Activated T-cell treated with anti-CD3 and anti-CD28 coated beads, Interleukin-2, amount 50 U/mL, for 72 hours (primary cell): ENCODE results near the gene ARHGAP42. TPM values are rescaled to one million over a fixed set of nuclear protein-coding genes. Genes with fewer than 3 reads are reported as not detected.

ENCODE experiments used
- ATAC-seq, 2 donors: fragments of 150-1000 bp; cut with Tn5 transposase; replicated peaks in 1 of 2; 2 replicates each; pipeline ENCODE4 v1.10.0; 2021; ENCODE audit warnings: moderate library complexity in 2 of 2, mild to moderate bottlenecking in 1 of 2
- DNase-seq, 2 donors: peaks; one replicate each; pipeline ENCODE4 v3.0.0; 2021 to 2022; ENCODE audit warnings: mixed read lengths in 1 of 2
- H3K27ac Mint-ChIP-seq: one replicate; pipeline ENCODE4 v1.8.0; 2022; ENCODE audit warnings: mild to moderate bottlenecking, moderate library complexity, mixed read lengths
- H3K27me3 Mint-ChIP-seq: one replicate; pipeline ENCODE4 v1.8.0; 2022; ENCODE audit warnings: low read depth, mixed read lengths
- H3K36me3 Mint-ChIP-seq, 2 donors: one replicate each; pipeline ENCODE4 v1.8.0; 2022; ENCODE audit warnings: mixed read lengths in 2 of 2, mild to moderate bottlenecking in 1 of 2; ENCODE audit not compliant: insufficient read depth in 2 of 2
- H3K4me1 Mint-ChIP-seq: one replicate; pipeline ENCODE4 v1.8.0; 2022; ENCODE audit warnings: low read depth, mixed read lengths
- H3K4me3 Mint-ChIP-seq, 2 donors: one replicate each; pipeline ENCODE4 v1.8.0; 2022; ENCODE audit warnings: mild to moderate bottlenecking in 2 of 2, mixed read lengths in 2 of 2, moderate library complexity in 2 of 2
- H3K9me3 Mint-ChIP-seq, 2 donors: one replicate each; pipeline ENCODE4 v1.8.0; 2022; ENCODE audit warnings: mixed read lengths in 2 of 2
- total RNA-seq, 2 donors: library from RNA; stranded (reverse); gene quantifications; one replicate each; pipeline ENCODE4 v1.2.3, GENCODE V29; 2022

Gene ARHGAP42
- total RNA-seq, 2 donors from 2014 or later = 0.28 TPM; not detected in 1

GRCh38 chr11:101030692-101031091, 343.6 kb downstream of the ARHGAP42 start:
- Mint-ChIP-seq H3K4me3 (no peak overlapping the region), H3K36me3 (no peaks in the 10 kb centered on the region), H3K4me1 (no peaks in the 10 kb centered on the region), H3K27ac (no peak overlapping the region), H3K27me3 (no peaks in the 10 kb centered on the region), H3K9me3 (peaks cover 3 to 5% of the 10 kb centered on the region in 2 donors)
- ATAC-seq (no peak), DNase-seq (no peak)

- DNase-seq = no peak
- no peak overlapping the region for H3K4me3 Mint-ChIP-seq
- H3K36me3 Mint-ChIP-seq = no peaks in the 10 kb centered on the region
These were observed 344.6 kb downstream of the ARHGAP42 start for GRCh38 chr11:101031713-101032112.

GRCh38 chr11:101032991-101033390, 345.9 kb downstream of the ARHGAP42 start:
- no peaks in the 10 kb centered on the region for H3K27me3 Mint-ChIP-seq
- DNase-seq (no peak), ATAC-seq (no peak)
- H3K9me3 Mint-ChIP-seq = peaks cover 3 to 5% of the 10 kb centered on the region in 2 donors
- no peak overlapping the region for H3K4me3 Mint-ChIP-seq
- no peaks in the 10 kb centered on the region for H3K36me3 Mint-ChIP-seq
- no peaks in the 10 kb centered on the region for H3K4me1 Mint-ChIP-seq
- no peak overlapping the region for H3K27ac Mint-ChIP-seq

More at GRCh38 chr11:101031713-101032112, 344.6 kb downstream of the ARHGAP42 start:
- H3K4me1 Mint-ChIP-seq = no peaks in the 10 kb centered on the region
- peaks cover 3 to 5% of the 10 kb centered on the region in 2 donors for H3K9me3 Mint-ChIP-seq
- ATAC-seq = no peak
- H3K27me3 Mint-ChIP-seq = no peaks in the 10 kb centered on the region
- H3K27ac Mint-ChIP-seq = no peak overlapping the region

GRCh38 chr11:101034076-101034475, 347.0 kb downstream of the ARHGAP42 start:
- Mint-ChIP-seq H3K4me3 (no peak overlapping the region), H3K27me3 (no peaks in the 10 kb centered on the region), H3K9me3 (peaks cover 3 to 5% of the 10 kb centered on the region in 2 donors), H3K27ac (no peak overlapping the region), H3K4me1 (no peaks in the 10 kb centered on the region), H3K36me3 (no peaks in the 10 kb centered on the region)
- no peak for DNase-seq
- no peak for ATAC-seq

GRCh38 chr11:101035872-101036271, 348.8 kb downstream of the ARHGAP42 start:
- Mint-ChIP-seq H3K4me3 (no peak overlapping the region), H3K36me3 (no peaks in the 10 kb centered on the region), H3K27ac (no peak overlapping the region), H3K9me3 (peaks cover 3 to 5% of the 10 kb centered on the region in 2 donors), H3K4me1 (no peaks in the 10 kb centered on the region), H3K27me3 (no peaks in the 10 kb centered on the region)
- ATAC-seq (no peak), DNase-seq (no peak)
